Testis (tissue), 3 donors: ENCODE measurements around the gene FAM50B. TPM values are rescaled to one million over a fixed set of nuclear protein-coding genes. Genes with fewer than 3 reads are reported as not detected.
A peak's percentile ranks its signal among the peaks of the same experiment; 100 is the strongest.

Experiments used
- DNase-seq: peaks from one replicate; pipeline ENCODE4 v3.0.0-alpha.2; 2019
- H3K27ac ChIP-seq, 2 donors: fragments of 200-600 bp; sonication (generic); one replicate each; pipeline ENCODE4 v1.5.1; 2019
- H3K27me3 ChIP-seq: fragments of 200-600 bp; sonication (generic); one replicate; pipeline ENCODE4 v1.5.1; 2019
- H3K36me3 ChIP-seq: fragments of 200-600 bp; sonication (generic); one replicate; pipeline ENCODE4 v1.5.1; 2017; ENCODE audit warnings: low read depth; ENCODE audit errors: missing control alignments
- H3K4me1 ChIP-seq: fragments of 200-600 bp; sonication (generic); one replicate; pipeline ENCODE4 v1.5.1; 2019
- H3K4me3 ChIP-seq, 2 donors: fragments of 200-600 bp; sonication (generic); one replicate each; pipeline ENCODE4 v1.5.1; 2017 to 2019
- H3K9me3 ChIP-seq: fragments of 200-600 bp; sonication (generic); one replicate; pipeline ENCODE4 v1.5.1; 2017
- CTCF ChIP-seq, 3 experiments: fragments of 450-650 bp in 2 of 3; fragments of 200-600 bp in 1 of 3; sonication (generic) in 1 of 3; IDR thresholded peaks; one replicate each; pipeline ENCODE4 v1.5.1; 2016 to 2019; ENCODE audit warnings: antibody characterized with exemption in 3 of 3, mild to moderate bottlenecking in 2 of 3, moderate library complexity in 1 of 3
- POLR2A ChIP-seq: fragments of 450-650 bp; IDR thresholded peaks from one replicate; pipeline ENCODE4 v1.6.1; 2017; ENCODE audit warnings: antibody characterized with exemption, mild to moderate bottlenecking, moderate library complexity
- WGBS, 2 donors: methylation state at CpG; one replicate each; pipeline ENCODE4 v1.1.5; 2018; 5-methylcytosine and 5-hydroxymethylcytosine counted together
- intact Hi-C: fragments of 100-400 bp; cut with DNase I; formaldehyde crosslinking; loops from one replicate; pipeline ENCODE4 v1.15.1; 2023; ENCODE audit warnings: low total_unique reads
- polyA plus RNA-seq: library from polyadenylated mRNA; stranded (reverse); fragments of 350-450 nt; fragmentation: Illumina TruSeq; extraction: RNeasy Lipid Tissue Mini Kit (QIAGEN cat#74804); gene quantifications from one replicate; pipeline ENCODE4 v1.2.3, GENCODE V29; 2014; ENCODE audit warnings: low read depth, low replicate concordance; ENCODE audit not compliant: insufficient read depth
- total RNA-seq, 2 donors: library from RNA; depleted of rRNA; stranded (reverse); fragments of >200 nt; gene quantifications; one replicate each; pipeline ENCODE4 v1.2.3, GENCODE V29; 2016

The FAM50B gene
- total and polyA plus RNA-seq, 3 donors from 2014 or later, result 24.5 to 38.6 (median 27.4) TPM

DNA sequence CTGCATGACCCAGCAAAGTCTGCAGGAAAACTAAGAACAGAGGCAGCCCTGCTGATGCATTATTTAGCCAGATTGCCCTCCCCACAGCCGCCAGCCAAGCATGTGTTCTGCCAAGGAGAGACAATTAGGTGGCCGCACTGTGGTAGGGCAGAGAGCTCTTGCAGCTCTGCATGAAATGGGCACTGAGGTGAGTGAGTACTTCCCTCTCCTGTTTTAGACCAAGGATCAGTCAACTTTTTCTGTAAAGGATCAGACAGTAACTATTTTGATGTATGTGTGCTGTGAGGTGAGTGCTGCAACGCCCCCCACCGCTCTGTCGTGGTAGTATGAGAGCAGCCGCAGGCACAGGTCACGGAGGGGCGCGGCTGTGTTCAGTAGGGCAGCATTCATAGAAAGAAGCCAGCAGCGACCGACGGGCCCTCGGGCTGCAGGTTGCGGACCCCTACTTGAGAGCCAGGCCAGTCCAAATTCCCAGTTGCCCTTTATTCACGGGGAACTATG is 23.8 kb upstream of the FAM50B start:
- H3K27ac ChIP-seq, result peak overlapping the region; percentile 56 to 86
- H3K9me3 ChIP-seq, result no peaks in the 10 kb centered on the region
- no peak for TF ChIP-seq POLR2A
- peak in 2 of 3 experiments; percentile 10 to 27 for TF ChIP-seq CTCF (IDR thresholded peaks at IDR 0.05)
- DNase-seq, result peak; percentile 73
- H3K4me3 ChIP-seq, result no peak overlapping the region
- 35 to 46% methylated on average over 14 to 15 of the region's 15 CpGs for WGBS, 2 donors
- H3K27me3 ChIP-seq, result no peaks in the 10 kb centered on the region
- H3K36me3 ChIP-seq, result no peaks in the 10 kb centered on the region
- H3K4me1 ChIP-seq, result peaks cover 22% of the 10 kb centered on the region
- intact Hi-C loops, result loop anchor here (10.0 kb wide), 1 partner anchor 81 kb away; no protein-coding TSS in a partner anchor

DNA sequence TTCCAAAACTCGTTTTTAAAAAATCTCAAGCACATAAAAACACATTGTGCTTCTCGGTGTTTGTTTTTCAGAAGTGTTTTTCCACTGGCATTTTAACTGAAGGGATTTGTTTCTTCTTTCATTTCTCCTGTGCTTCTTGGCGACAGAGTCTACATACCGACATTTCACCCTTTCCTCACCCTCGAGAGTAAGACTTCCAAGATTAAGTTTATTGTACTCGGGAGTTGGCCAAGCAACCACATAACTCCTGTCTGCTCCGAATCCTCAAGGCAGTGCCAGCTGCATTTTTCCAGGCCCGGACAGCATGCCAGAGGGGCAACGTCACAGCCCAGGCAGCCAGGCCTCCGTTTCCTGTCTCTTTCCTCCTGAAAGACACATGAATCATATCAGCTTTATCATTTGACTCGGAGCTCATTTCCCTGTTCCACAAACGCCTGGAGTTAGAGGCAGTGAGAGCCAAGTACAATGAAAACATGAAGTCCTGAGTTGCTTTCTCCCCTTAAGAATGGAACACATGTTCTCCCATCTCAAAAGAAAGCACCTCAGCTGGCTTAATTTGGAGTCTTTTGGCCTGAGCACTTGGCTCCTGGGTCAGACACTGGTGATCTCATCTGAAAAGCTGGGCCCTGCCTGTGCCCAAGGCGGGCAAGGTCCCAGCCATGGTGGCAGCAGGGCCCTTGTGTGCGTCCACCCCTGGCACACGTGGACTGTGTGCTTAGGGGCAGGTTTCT is 23.2 kb upstream of the FAM50B start:
- Histone ChIP-seq H3K4me1 (peaks cover 22% of the 10 kb centered on the region), H3K36me3 (no peaks in the 10 kb centered on the region), H3K27me3 (no peaks in the 10 kb centered on the region), H3K27ac (peak overlapping the region; percentile 56 to 86), H3K4me3 (no peak overlapping the region), H3K9me3 (no peaks in the 10 kb centered on the region)
- 32 to 35% methylated on average over 14 to 15 of the region's 15 CpGs for WGBS, 2 donors
- intact Hi-C loops, result loop anchor here (10.0 kb wide), 1 partner anchor 81 kb away; no protein-coding TSS in a partner anchor
- TF ChIP-seq CTCF (IDR thresholded peaks at IDR 0.05) (no peak), POLR2A (no peak)
- DNase-seq, result peak; percentile 73

- Histone ChIP-seq H3K4me3 (no peak overlapping the region), H3K27ac (no peak overlapping the region), H3K9me3 (no peaks in the 10 kb centered on the region), H3K36me3 (no peaks in the 10 kb centered on the region), H3K4me1 (peaks cover 22% of the 10 kb centered on the region), H3K27me3 (no peaks in the 10 kb centered on the region)
- no peak for DNase-seq
- 95 to 97% methylated on average over 5 of the region's 5 CpGs for WGBS, 2 donors
- TF ChIP-seq CTCF (IDR thresholded peaks at IDR 0.05), result no peak
- TF ChIP-seq POLR2A, result no peak
- intact Hi-C loops, result loop anchor here (10.0 kb wide), 1 partner anchor 84 kb away; no protein-coding TSS in a partner anchor
Measured at GRCh38 chr6:3829285-3829684, 19.9 kb upstream of the FAM50B start.

DNA sequence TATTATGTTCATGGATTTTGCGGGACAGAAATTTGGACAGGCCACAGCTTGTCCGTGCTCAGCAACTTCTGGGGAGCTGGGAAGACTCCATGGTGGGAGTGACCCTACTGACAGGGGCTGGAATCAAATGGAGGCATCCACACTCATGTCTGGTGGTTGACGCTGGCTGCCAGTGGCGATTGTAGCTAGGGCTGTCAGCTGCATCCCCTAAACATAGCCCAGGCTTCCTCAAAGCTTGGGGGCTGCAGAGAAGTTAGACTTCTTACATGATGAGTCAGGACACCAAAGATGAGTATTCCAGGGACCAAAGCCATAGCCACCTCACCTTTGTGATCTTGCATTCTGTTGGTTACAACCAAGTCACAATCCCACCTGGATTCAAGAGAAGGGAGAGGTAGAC is 18.4 kb upstream of the FAM50B start:
- H3K36me3 ChIP-seq, result no peaks in the 10 kb centered on the region
- TF ChIP-seq POLR2A, result no peak
- no peak for TF ChIP-seq CTCF (IDR thresholded peaks at IDR 0.05)
- intact Hi-C loops, result no loop called here
- H3K9me3 ChIP-seq, result no peaks in the 10 kb centered on the region
- no peak overlapping the region for H3K27ac ChIP-seq
- no peak overlapping the region for H3K4me3 ChIP-seq
- peaks cover 8% of the 10 kb centered on the region for H3K4me1 ChIP-seq
- no peaks in the 10 kb centered on the region for H3K27me3 ChIP-seq
- no peak for DNase-seq
- 93 to 95% methylated on average over 3 to 4 of the region's 4 CpGs for WGBS, 2 donors
